Transverse colon (tissue), 4 donors: Measurements from ENCODE around the gene INTS4.

ENCODE experiments used
- POLR2AphosphoS5 ChIP-seq, 3 donors: sonication (generic); formaldehyde crosslinking; IDR thresholded peaks; one replicate each; pipeline ENCODE4 v1.6.1; 2016; ENCODE audit warnings: antibody characterized with exemption in 3 of 3
- TF ChIP-seq, protein P1 (sequence below), 5 experiments: fragments of 200-600 bp in 3 of 5; fragments of 450-650 bp in 2 of 5; sonication (generic) in 3 of 5; IDR thresholded peaks; 1 replicate in 2 of 5; 2 replicates in 3 of 5; pipeline ENCODE4 v1.5.1; 2016 to 2017; ENCODE audit warnings: antibody characterized with exemption in 5 of 5, inconsistent platforms in 3 of 5, mild to moderate bottlenecking in 2 of 5, moderate library complexity in 1 of 5

GRCh38 chr11:77966338-77966737, 28.1 kb downstream of the INTS4 start:
- TF ChIP-seq, protein P1, sequence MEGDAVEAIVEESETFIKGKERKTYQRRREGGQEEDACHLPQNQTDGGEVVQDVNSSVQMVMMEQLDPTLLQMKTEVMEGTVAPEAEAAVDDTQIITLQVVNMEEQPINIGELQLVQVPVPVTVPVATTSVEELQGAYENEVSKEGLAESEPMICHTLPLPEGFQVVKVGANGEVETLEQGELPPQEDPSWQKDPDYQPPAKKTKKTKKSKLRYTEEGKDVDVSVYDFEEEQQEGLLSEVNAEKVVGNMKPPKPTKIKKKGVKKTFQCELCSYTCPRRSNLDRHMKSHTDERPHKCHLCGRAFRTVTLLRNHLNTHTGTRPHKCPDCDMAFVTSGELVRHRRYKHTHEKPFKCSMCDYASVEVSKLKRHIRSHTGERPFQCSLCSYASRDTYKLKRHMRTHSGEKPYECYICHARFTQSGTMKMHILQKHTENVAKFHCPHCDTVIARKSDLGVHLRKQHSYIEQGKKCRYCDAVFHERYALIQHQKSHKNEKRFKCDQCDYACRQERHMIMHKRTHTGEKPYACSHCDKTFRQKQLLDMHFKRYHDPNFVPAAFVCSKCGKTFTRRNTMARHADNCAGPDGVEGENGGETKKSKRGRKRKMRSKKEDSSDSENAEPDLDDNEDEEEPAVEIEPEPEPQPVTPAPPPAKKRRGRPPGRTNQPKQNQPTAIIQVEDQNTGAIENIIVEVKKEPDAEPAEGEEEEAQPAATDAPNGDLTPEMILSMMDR (IDR thresholded peaks at IDR 0.05), result no peak
- no peak for TF ChIP-seq POLR2AphosphoS5 (IDR thresholded peaks at IDR 0.05)
